ENCODE data around the gene DCD. TPM values are rescaled to one million over a fixed set of nuclear protein-coding genes. Genes with fewer than 3 reads are reported as not detected.

DCD gene
- polyA plus RNA-seq, 1 donor (not counting 4 experiments of a cell fraction or from before 2014, with no cell fraction given), result not detected

DNA sequence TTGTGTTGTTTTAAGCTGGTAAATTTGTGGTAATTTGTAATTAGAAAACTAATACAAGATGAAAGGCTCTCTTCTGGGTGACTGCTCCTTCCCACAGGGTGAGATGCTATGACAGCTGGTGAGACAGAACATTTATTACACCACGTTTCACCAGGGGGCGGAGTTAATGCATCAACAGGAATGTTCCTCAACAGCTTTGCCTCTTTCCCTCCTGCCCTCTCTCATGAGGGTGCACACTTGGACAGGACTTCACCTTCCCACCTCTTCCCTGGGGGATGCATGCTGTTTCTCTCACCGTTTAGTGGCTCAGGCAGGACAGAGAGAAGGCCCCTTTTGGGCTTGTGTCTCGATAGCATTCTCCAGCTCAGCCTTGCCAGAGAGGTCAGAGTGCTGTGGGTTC lies 46.3 kb downstream of the DCD start:
- H3K27ac ChIP-seq (ENCODE audit: control insufficient read depth, insufficient read depth, low read length), result no peak overlapping the region
- DNase-seq (ENCODE audit: low read depth, low spot score), result no peak
- no peak for FAIRE-seq
- no peak overlapping the region for H3K9ac ChIP-seq (ENCODE audit: control insufficient read depth, extremely low read depth, insufficient read depth, low read length)
- H3K4me1 ChIP-seq (ENCODE audit: control insufficient read depth, extremely low read depth, insufficient read depth, low read length), result no peaks in the 10 kb centered on the region
- no peaks in the 10 kb centered on the region for H3K9me3 ChIP-seq (ENCODE audit: control insufficient read depth, low read depth, low read length)
- H3K27me3 ChIP-seq (ENCODE audit: control insufficient read depth, extremely low read depth, insufficient read depth, low read length), result no peaks in the 10 kb centered on the region
- no peaks in the 10 kb centered on the region for H3K36me3 ChIP-seq (ENCODE audit: control insufficient read depth in 2 of 2, extremely low read depth in 1 of 2, insufficient read depth in 2 of 2, low read length in 2 of 2)
- H3K4me2 ChIP-seq (ENCODE audit: control insufficient read depth, extremely low read depth, insufficient read depth, low read depth, low read length), result no peak overlapping the region
- no peaks in the 10 kb centered on the region for H4K20me1 ChIP-seq (ENCODE audit: control insufficient read depth, extremely low read depth, insufficient read depth, low read length)
- H3K4me3 ChIP-seq (ENCODE audit: control insufficient read depth in 2 of 3, extremely low read depth in 1 of 3, insufficient read depth in 2 of 3, low read depth in 1 of 3, low read length in 3 of 3), result no peak overlapping the region
- no peak for TF ChIP-seq EZH2 (IDR thresholded peaks at IDR 0.05; ENCODE audit: low read length)
- TF ChIP-seq, protein P1, sequence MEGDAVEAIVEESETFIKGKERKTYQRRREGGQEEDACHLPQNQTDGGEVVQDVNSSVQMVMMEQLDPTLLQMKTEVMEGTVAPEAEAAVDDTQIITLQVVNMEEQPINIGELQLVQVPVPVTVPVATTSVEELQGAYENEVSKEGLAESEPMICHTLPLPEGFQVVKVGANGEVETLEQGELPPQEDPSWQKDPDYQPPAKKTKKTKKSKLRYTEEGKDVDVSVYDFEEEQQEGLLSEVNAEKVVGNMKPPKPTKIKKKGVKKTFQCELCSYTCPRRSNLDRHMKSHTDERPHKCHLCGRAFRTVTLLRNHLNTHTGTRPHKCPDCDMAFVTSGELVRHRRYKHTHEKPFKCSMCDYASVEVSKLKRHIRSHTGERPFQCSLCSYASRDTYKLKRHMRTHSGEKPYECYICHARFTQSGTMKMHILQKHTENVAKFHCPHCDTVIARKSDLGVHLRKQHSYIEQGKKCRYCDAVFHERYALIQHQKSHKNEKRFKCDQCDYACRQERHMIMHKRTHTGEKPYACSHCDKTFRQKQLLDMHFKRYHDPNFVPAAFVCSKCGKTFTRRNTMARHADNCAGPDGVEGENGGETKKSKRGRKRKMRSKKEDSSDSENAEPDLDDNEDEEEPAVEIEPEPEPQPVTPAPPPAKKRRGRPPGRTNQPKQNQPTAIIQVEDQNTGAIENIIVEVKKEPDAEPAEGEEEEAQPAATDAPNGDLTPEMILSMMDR (optimal IDR thresholded peaks at IDR 0.05 in 1 of 3, IDR thresholded peaks at IDR 0.05 in 1 of 3, conservative IDR thresholded peaks at IDR 0.05 in 1 of 3; ENCODE audit: extremely low read depth in 1 of 3, insufficient read depth in 2 of 3, low read length in 3 of 3), result peak in 1 of 3 experiments; percentile 15
- H3K9me1 ChIP-seq (ENCODE audit: control insufficient read depth, extremely low read depth, insufficient read depth, low read length), result no peaks in the 10 kb centered on the region
- dilution Hi-C loops (cut with MboI; ENCODE audit: extremely low pct_ligation_motif_present, low sequenced_read_pairs), result no loop called here
- no peak overlapping the region for H2AFZ ChIP-seq (ENCODE audit: control insufficient read depth, low read length)
- no peaks in the 10 kb centered on the region for H3K79me2 ChIP-seq (ENCODE audit: control insufficient read depth, insufficient read depth, low read length)

DNA sequence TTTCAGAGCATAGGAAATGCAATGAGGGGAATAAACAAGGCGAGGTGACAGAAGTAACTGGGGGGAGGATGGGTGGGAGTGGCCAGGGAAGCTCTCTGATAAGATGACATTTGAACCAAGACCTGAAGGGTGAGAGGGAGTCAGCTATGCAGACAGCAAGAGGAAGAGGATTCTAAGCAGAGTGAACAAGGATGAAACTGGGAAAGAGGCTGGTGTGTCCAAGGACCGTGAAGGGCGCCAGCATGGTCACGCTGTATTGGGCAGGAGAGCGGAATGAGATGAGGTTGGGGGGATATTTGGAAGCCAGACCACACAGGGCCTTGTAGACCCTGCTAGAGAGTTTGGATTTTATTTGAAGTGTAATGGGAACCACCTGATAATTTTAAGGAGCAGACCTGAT lies 49.2 kb downstream of the DCD start:
- Histone ChIP-seq H2AFZ (ENCODE audit: control insufficient read depth, low read length) (no peak overlapping the region), H3K9me1 (ENCODE audit: control insufficient read depth, extremely low read depth, insufficient read depth, low read length) (no peaks in the 10 kb centered on the region), H3K27me3 (ENCODE audit: control insufficient read depth, extremely low read depth, insufficient read depth, low read length) (no peaks in the 10 kb centered on the region), H3K27ac (ENCODE audit: control insufficient read depth, insufficient read depth, low read length) (no peak overlapping the region), H3K4me2 (ENCODE audit: control insufficient read depth, extremely low read depth, insufficient read depth, low read depth, low read length) (no peak overlapping the region), H3K4me3 (ENCODE audit: control insufficient read depth in 2 of 3, extremely low read depth in 1 of 3, insufficient read depth in 2 of 3, low read depth in 1 of 3, low read length in 3 of 3) (no peak overlapping the region), H3K79me2 (ENCODE audit: control insufficient read depth, insufficient read depth, low read length) (no peaks in the 10 kb centered on the region), H3K4me1 (ENCODE audit: control insufficient read depth, extremely low read depth, insufficient read depth, low read length) (no peaks in the 10 kb centered on the region), H4K20me1 (ENCODE audit: control insufficient read depth, extremely low read depth, insufficient read depth, low read length) (no peaks in the 10 kb centered on the region), H3K9ac (ENCODE audit: control insufficient read depth, extremely low read depth, insufficient read depth, low read length) (no peak overlapping the region), H3K36me3 (ENCODE audit: control insufficient read depth in 2 of 2, extremely low read depth in 1 of 2, insufficient read depth in 2 of 2, low read length in 2 of 2) (no peaks in the 10 kb centered on the region), H3K9me3 (ENCODE audit: control insufficient read depth, low read depth, low read length) (no peaks in the 10 kb centered on the region)
- no peak for FAIRE-seq
- no peak for TF ChIP-seq EZH2 (IDR thresholded peaks at IDR 0.05; ENCODE audit: low read length)
- TF ChIP-seq, protein P1 (optimal IDR thresholded peaks at IDR 0.05 in 1 of 3, IDR thresholded peaks at IDR 0.05 in 1 of 3, conservative IDR thresholded peaks at IDR 0.05 in 1 of 3; ENCODE audit: extremely low read depth in 1 of 3, insufficient read depth in 2 of 3, low read length in 3 of 3), result no peak
- dilution Hi-C loops (cut with MboI; ENCODE audit: extremely low pct_ligation_motif_present, low sequenced_read_pairs), result no loop called here
- DNase-seq (ENCODE audit: low read depth, low spot score), result no peak

Measured in keratinocyte (primary cell).